GM12878 (cell line): ENCODE data around the gene CCER1. TPM values are rescaled to one million over a fixed set of nuclear protein-coding genes. Genes with fewer than 3 reads are reported as not detected.

Experiments
- ATAC-seq: fragments of 200-7000 bp; cut with Tn5 transposase; 3 replicates; pipeline ENCODE4 v1.9.1; 2020; ENCODE audit warnings: mild to moderate bottlenecking, moderate library complexity
- BruUV-seq: library from RNA; stranded (reverse); fragments of 400-500 nt; replicated peaks from 2 replicates; lab custom pipeline; 2021; lab: Mats Ljungman, UMichigan
- CTCF ChIA-PET: fragments of 300-600 bp; sonication (Branson Sonifier 250); formaldehyde crosslinking; extraction: SDS; loops from one replicate; lab custom pipeline; 2021; ENCODE audit warnings: inconsistent platforms; lab: Yijun Ruan, JAX
- POLR2A ChIA-PET: fragments of 350-600 bp; formaldehyde crosslinking; extraction: SDS; loops from one replicate; lab custom pipeline; 2021; ENCODE audit warnings: inconsistent platforms; lab: Charles Lee
- RAD21 ChIA-PET: fragments of 300-600 bp; sonication (Branson Sonifier 250); formaldehyde crosslinking; loops from one replicate; lab custom pipeline; 2023; ENCODE audit warnings: antibody characterized with exemption; ENCODE audit not compliant: unreplicated experiment; lab: Charles Lee
- SMC1A ChIA-PET: fragments of 300-600 bp; sonication (Branson Sonifier 250); formaldehyde crosslinking; loops from one replicate; lab custom pipeline; 2023; ENCODE audit not compliant: unreplicated experiment, uncharacterized antibody; lab: Charles Lee
- DNase-seq: peaks from one replicate; pipeline ENCODE4 v3.0.0-alpha.2; 2011; ENCODE audit warnings: low read depth, low spot score
- FAIRE-seq: peaks from 3 replicates; lab custom pipeline; 2011; peaks lifted over from hg19 to GRCh38; lab: Jason Lieb, UNC
- H2AFZ ChIP-seq: 2 replicates; pipeline ENCODE4 v1.6.0; 2011; ENCODE audit warnings: low read depth, low read length, control low read depth; ENCODE audit not compliant: control insufficient read depth
- H3K27ac ChIP-seq: 2 replicates; pipeline ENCODE4 v1.5.1; 2011; ENCODE audit warnings: control low read depth; ENCODE audit not compliant: control insufficient read depth, insufficient read depth
- H3K27me3 ChIP-seq, 2 experiments: replicated peaks in 1 of 2; 2 replicates each; pipeline versions ENCODE4 v1.6.0 to v1.6.1; 2011; ENCODE audit warnings: low read length in 1 of 2; ENCODE audit not compliant: control insufficient read depth in 2 of 2, insufficient read depth in 2 of 2
- H3K36me3 ChIP-seq, 2 experiments: 2 replicates each; pipeline ENCODE4 v1.5.1; 2011; ENCODE audit warnings: low read length in 1 of 2; ENCODE audit not compliant: control insufficient read depth in 2 of 2, insufficient read depth in 2 of 2
- H3K4me1 ChIP-seq: 2 replicates; pipeline ENCODE4 v1.6.1; 2011; ENCODE audit warnings: mild to moderate bottlenecking, low read length, moderate library complexity, mixed read lengths; ENCODE audit not compliant: control insufficient read depth, insufficient read depth
- H3K4me2 ChIP-seq: 2 replicates; pipeline ENCODE4 v1.6.0; 2011; ENCODE audit warnings: control low read depth; ENCODE audit not compliant: control insufficient read depth, insufficient read depth
- H3K4me3 ChIP-seq: fragments of 200-600 bp; sonication (generic); 2 replicates; pipeline ENCODE4 v1.5.1; 2016
- H3K79me2 ChIP-seq: 2 replicates; pipeline ENCODE4 v1.6.0; 2011; ENCODE audit warnings: low read length; ENCODE audit not compliant: control insufficient read depth, insufficient read depth
- H3K9ac ChIP-seq: 2 replicates; pipeline ENCODE4 v1.8.0; 2011; ENCODE audit warnings: low read length, control low read depth, mixed read lengths; ENCODE audit not compliant: control insufficient read depth, insufficient read depth
- H3K9me3 ChIP-seq: replicated peaks from 3 replicates; pipeline ENCODE4 v1.5.1; 2011; ENCODE audit warnings: mild to moderate bottlenecking, low read length; ENCODE audit not compliant: control insufficient read depth, insufficient read depth
- H4K20me1 ChIP-seq: 2 replicates; pipeline ENCODE4 v1.6.0; 2011; ENCODE audit not compliant: control insufficient read depth, insufficient read depth
- EED ChIP-seq: sonication (generic); IDR thresholded peaks from 2 replicates; pipeline ENCODE4 v1.6.1; 2016; ENCODE audit warnings: antibody characterized with exemption, low read depth
- ESRRA ChIP-seq: IDR thresholded peaks from 2 replicates; pipeline ENCODE4 v1.6.1; 2012; ENCODE audit warnings: mild to moderate bottlenecking, low read length, improper control_type of control experiment
- KAT2A ChIP-seq: conservative IDR thresholded peaks from 2 replicates; pipeline ENCODE4 v1.6.1; 2011; ENCODE audit warnings: low read depth, low read length; ENCODE audit not compliant: control insufficient read depth
- MEF2B ChIP-seq: fragments of 450-650 bp; IDR thresholded peaks from 2 replicates; pipeline ENCODE4 v1.6.1; 2018; ENCODE audit warnings: mild to moderate bottlenecking, moderate library complexity; ENCODE audit not compliant: partially characterized antibody, poor library complexity, severe bottlenecking
- NFYB ChIP-seq: IDR thresholded peaks from 2 replicates; pipeline ENCODE4 v1.6.1; 2011; ENCODE audit warnings: low read depth, mild to moderate bottlenecking, low read length, improper control_type of control experiment, moderate library complexity; ENCODE audit not compliant: insufficient read depth
- SMAD5 ChIP-seq: IDR thresholded peaks from 2 replicates; pipeline ENCODE4 v1.6.1; 2016; ENCODE audit warnings: antibody characterized with exemption, low read depth
- SP1 ChIP-seq: IDR thresholded peaks from one replicate; pipeline ENCODE4 v1.6.1; 2011; ENCODE audit warnings: low read depth, low read length
- TCF7 ChIP-seq: IDR thresholded peaks from 2 replicates; pipeline ENCODE4 v1.6.1; 2014; ENCODE audit warnings: antibody characterized with exemption, borderline replicate concordance
- WGBS: methylation state at CpG from one replicate; pipeline ENCODE4 v1.1.6; 2016; ENCODE audit warnings: low lambda C conversion rate; ENCODE audit not compliant: insufficient replicate concordance, insufficient coverage; ENCODE audit errors: missing lambda C conversion rate; 5-methylcytosine and 5-hydroxymethylcytosine counted together
- in situ Hi-C: fragments of 300-500 bp; cut with MboI; formaldehyde crosslinking; loops from 9 replicates; pipeline ENCODE4 v1.14.3; 2018; ENCODE audit warnings: mixed read lengths
- intact Hi-C: fragments of 100-400 bp; cut with micrococcal nuclease; formaldehyde crosslinking; loops from one replicate; pipeline ENCODE4 v1.14.2; 2022; ENCODE audit not compliant: unreplicated experiment
- polyA plus RNA-seq, 11 experiments: library from polyadenylated mRNA; depleted of rRNA in 4 of 11; unstranded in 6 of 11; stranded (reverse) in 5 of 11; fragments of >200 nt; fragmentation: Nextera tagmentation in 4 of 11; fragmentation: Illumina TruSeq in 1 of 11; extraction: Ambion mirVana in 4 of 11; extraction: Trizol in 1 of 11; gene quantifications; 1 replicate in 1 of 11; 2 replicates in 10 of 11; pipeline versions ENCODE4 v1.2.1 to v1.2.3, GENCODE V29; 2011 to 2016; ENCODE audit warnings: inconsistent platforms in 2 of 11, missing spikeins in 2 of 11, low read depth in 1 of 11
- total RNA-seq, 4 experiments: library from RNA; depleted of rRNA in 3 of 4; stranded (reverse); fragments of >200 nt in 3 of 4; fragmentation: Illumina TruSeq in 1 of 4; extraction: Trizol in 1 of 4; gene quantifications; 2 replicates each; pipeline versions ENCODE4 v1.2.1 to v1.2.3, GENCODE V29; 2013 to 2021
- TF ChIP-seq, protein P1 (sequence below): fragments of 150-350 bp; IDR thresholded peaks from 2 replicates; pipeline ENCODE4 v1.6.1; 2016; ENCODE audit warnings: low read depth, low read length
- TF ChIP-seq, protein P2 (sequence below): IDR thresholded peaks from 2 replicates; pipeline ENCODE4 v1.6.1; 2011; ENCODE audit warnings: low read depth, low read length, improper control_type of control experiment, borderline replicate concordance
- TF ChIP-seq, protein P3 (sequence below): IDR thresholded peaks from 2 replicates; pipeline ENCODE4 v1.6.1; 2012; ENCODE audit warnings: improper control_type of control experiment, low read depth, low read length; ENCODE audit not compliant: insufficient replicate concordance
- TF ChIP-seq, protein P4 (sequence below): IDR thresholded peaks from 2 replicates; pipeline ENCODE4 v1.6.1; 2011; ENCODE audit warnings: borderline replicate concordance, low read depth, mild to moderate bottlenecking, moderate library complexity, low read length; ENCODE audit not compliant: insufficient read depth, poor library complexity, severe bottlenecking

Gene CCER1
- total and polyA plus RNA-seq, 10 of the 15 experiments (the other 5 are each of a cell fraction or from before 2014, with no cell fraction given), result 0.01 TPM; not detected in 9

DNA sequence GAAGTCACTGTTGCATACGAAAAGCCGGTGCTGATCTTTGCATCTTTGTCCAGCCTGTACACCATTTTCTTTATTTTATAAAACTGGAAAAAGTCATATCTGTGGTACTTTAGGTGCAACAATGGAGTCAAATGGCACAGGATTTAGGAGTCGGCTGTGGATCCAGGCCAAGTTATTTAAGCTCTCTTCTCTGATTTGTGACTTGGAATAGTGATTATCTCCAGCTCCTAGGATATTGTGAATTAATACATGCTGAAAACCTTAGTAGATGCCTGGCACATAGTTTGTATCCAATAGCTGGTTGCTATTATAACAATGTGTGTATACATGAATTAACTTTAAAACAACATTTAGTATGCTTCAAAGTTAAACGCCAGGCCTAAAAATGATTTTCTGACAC, 6.2 kb upstream of the CCER1 start:
- Histone ChIP-seq H2AFZ (no peak overlapping the region), H3K27me3 (no peaks in the 10 kb centered on the region), H3K9ac (no peak overlapping the region), H3K4me3 (no peak overlapping the region), H3K9me3 (no peaks in the 10 kb centered on the region), H3K4me1 (no peaks in the 10 kb centered on the region), H3K79me2 (no peaks in the 10 kb centered on the region), H3K27ac (no peak overlapping the region), H4K20me1 (no peaks in the 10 kb centered on the region), H3K36me3 (no peaks in the 10 kb centered on the region), H3K4me2 (no peak overlapping the region)
- no peak for FAIRE-seq
- ChIA-PET RAD21 (no interaction called here), CTCF (interaction anchor here (0.6 to 1.1 kb wide), 5 partner anchors 15 to 364 kb away, joined by 3 to 6 read pairs (median 4); no protein-coding TSS in a partner anchor), SMC1A (interaction anchor here (0.9 to 1.4 kb wide), 5 partner anchors 9 to 394 kb away, joined by 3 read pairs; no protein-coding TSS in a partner anchor), POLR2A (no interaction called here)
- intact Hi-C loops, result no loop called here
- in situ Hi-C loops, result no loop called here
- 93% methylated on average over 4 of the region's 4 CpGs for WGBS
- no TSS peak for BruUV-seq
- DNase-seq, result no peak
- no peak for ATAC-seq
- no peak for TF ChIP-seq NFYB
- no peak for TF ChIP-seq KAT2A
- no peak for TF ChIP-seq MEF2B
- TF ChIP-seq EED, result no peak
- TF ChIP-seq, protein P1, sequence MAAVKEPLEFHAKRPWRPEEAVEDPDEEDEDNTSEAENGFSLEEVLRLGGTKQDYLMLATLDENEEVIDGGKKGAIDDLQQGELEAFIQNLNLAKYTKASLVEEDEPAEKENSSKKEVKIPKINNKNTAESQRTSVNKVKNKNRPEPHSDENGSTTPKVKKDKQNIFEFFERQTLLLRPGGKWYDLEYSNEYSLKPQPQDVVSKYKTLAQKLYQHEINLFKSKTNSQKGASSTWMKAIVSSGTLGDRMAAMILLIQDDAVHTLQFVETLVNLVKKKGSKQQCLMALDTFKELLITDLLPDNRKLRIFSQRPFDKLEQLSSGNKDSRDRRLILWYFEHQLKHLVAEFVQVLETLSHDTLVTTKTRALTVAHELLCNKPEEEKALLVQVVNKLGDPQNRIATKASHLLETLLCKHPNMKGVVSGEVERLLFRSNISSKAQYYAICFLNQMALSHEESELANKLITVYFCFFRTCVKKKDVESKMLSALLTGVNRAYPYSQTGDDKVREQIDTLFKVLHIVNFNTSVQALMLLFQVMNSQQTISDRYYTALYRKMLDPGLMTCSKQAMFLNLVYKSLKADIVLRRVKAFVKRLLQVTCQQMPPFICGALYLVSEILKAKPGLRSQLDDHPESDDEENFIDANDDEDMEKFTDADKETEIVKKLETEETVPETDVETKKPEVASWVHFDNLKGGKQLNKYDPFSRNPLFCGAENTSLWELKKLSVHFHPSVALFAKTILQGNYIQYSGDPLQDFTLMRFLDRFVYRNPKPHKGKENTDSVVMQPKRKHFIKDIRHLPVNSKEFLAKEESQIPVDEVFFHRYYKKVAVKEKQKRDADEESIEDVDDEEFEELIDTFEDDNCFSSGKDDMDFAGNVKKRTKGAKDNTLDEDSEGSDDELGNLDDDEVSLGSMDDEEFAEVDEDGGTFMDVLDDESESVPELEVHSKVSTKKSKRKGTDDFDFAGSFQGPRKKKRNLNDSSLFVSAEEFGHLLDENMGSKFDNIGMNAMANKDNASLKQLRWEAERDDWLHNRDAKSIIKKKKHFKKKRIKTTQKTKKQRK, result no peak
- TF ChIP-seq, protein P2, sequence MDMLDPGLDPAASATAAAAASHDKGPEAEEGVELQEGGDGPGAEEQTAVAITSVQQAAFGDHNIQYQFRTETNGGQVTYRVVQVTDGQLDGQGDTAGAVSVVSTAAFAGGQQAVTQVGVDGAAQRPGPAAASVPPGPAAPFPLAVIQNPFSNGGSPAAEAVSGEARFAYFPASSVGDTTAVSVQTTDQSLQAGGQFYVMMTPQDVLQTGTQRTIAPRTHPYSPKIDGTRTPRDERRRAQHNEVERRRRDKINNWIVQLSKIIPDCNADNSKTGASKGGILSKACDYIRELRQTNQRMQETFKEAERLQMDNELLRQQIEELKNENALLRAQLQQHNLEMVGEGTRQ, result no peak
- no peak for TF ChIP-seq SMAD5
- TF ChIP-seq SP1, result no peak
- TF ChIP-seq ESRRA, result no peak
- no peak for TF ChIP-seq TCF7
- TF ChIP-seq, protein P3, sequence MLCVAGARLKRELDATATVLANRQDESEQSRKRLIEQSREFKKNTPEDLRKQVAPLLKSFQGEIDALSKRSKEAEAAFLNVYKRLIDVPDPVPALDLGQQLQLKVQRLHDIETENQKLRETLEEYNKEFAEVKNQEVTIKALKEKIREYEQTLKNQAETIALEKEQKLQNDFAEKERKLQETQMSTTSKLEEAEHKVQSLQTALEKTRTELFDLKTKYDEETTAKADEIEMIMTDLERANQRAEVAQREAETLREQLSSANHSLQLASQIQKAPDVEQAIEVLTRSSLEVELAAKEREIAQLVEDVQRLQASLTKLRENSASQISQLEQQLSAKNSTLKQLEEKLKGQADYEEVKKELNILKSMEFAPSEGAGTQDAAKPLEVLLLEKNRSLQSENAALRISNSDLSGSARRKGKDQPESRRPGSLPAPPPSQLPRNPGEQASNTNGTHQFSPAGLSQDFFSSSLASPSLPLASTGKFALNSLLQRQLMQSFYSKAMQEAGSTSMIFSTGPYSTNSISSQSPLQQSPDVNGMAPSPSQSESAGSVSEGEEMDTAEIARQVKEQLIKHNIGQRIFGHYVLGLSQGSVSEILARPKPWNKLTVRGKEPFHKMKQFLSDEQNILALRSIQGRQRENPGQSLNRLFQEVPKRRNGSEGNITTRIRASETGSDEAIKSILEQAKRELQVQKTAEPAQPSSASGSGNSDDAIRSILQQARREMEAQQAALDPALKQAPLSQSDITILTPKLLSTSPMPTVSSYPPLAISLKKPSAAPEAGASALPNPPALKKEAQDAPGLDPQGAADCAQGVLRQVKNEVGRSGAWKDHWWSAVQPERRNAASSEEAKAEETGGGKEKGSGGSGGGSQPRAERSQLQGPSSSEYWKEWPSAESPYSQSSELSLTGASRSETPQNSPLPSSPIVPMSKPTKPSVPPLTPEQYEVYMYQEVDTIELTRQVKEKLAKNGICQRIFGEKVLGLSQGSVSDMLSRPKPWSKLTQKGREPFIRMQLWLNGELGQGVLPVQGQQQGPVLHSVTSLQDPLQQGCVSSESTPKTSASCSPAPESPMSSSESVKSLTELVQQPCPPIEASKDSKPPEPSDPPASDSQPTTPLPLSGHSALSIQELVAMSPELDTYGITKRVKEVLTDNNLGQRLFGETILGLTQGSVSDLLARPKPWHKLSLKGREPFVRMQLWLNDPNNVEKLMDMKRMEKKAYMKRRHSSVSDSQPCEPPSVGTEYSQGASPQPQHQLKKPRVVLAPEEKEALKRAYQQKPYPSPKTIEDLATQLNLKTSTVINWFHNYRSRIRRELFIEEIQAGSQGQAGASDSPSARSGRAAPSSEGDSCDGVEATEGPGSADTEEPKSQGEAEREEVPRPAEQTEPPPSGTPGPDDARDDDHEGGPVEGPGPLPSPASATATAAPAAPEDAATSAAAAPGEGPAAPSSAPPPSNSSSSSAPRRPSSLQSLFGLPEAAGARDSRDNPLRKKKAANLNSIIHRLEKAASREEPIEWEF, result no peak
- TF ChIP-seq, protein P4, sequence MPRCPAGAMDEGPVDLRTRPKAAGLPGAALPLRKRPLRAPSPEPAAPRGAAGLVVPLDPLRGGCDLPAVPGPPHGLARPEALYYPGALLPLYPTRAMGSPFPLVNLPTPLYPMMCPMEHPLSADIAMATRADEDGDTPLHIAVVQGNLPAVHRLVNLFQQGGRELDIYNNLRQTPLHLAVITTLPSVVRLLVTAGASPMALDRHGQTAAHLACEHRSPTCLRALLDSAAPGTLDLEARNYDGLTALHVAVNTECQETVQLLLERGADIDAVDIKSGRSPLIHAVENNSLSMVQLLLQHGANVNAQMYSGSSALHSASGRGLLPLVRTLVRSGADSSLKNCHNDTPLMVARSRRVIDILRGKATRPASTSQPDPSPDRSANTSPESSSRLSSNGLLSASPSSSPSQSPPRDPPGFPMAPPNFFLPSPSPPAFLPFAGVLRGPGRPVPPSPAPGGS, result no peak
